SK-N-SH treated with all-trans-retinoic acid at 6 μM for 48 hours (cell line): ENCODE data around the gene ILF3.

ENCODE experiments used
- ESRRG ChIP-seq: fragments of 250-450 bp; sonication (Bioruptor Pico); IDR thresholded peaks from 2 replicates; pipeline ENCODE4 v1.6.1; 2021; ENCODE audit warnings: mild to moderate bottlenecking
- TF ChIP-seq, protein P1 (sequence below): fragments of 250-450 bp; sonication (Bioruptor Pico); IDR thresholded peaks from 2 replicates; pipeline ENCODE4 v1.8.0; 2020; ENCODE audit warnings: mild to moderate bottlenecking, moderate library complexity, borderline replicate concordance

DNA sequence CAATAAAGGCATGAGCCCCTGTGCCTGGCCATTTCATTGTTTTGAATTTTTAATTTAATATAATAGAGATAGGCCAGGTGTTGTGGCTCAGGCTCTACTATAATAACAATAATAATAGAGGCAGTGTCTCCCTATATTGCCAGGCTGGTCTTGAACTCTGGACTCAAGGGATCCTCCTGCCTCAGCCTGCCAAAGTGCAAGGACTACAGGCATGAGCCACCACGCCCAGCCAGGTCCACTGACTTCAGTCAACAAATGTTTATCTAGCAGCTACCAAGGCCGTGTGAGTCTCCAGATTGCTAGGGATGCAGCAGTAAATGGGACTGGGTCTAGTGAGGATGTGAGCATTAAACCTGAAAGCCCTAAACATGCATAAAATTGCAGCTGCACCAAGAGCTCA is 13.8 kb upstream of the ILF3 start:
- TF ChIP-seq ESRRG (CRISPR knock-in tag), result no peak
- TF ChIP-seq, protein P1, sequence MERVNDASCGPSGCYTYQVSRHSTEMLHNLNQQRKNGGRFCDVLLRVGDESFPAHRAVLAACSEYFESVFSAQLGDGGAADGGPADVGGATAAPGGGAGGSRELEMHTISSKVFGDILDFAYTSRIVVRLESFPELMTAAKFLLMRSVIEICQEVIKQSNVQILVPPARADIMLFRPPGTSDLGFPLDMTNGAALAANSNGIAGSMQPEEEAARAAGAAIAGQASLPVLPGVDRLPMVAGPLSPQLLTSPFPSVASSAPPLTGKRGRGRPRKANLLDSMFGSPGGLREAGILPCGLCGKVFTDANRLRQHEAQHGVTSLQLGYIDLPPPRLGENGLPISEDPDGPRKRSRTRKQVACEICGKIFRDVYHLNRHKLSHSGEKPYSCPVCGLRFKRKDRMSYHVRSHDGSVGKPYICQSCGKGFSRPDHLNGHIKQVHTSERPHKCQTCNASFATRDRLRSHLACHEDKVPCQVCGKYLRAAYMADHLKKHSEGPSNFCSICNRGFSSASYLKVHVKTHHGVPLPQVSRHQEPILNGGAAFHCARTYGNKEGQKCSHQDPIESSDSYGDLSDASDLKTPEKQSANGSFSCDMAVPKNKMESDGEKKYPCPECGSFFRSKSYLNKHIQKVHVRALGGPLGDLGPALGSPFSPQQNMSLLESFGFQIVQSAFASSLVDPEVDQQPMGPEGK (CRISPR knock-in tag), result no peak
